Sigmoid colon (tissue), 7 donors: ENCODE results near the gene CDKN1C. TPM values are rescaled to one million over a fixed set of nuclear protein-coding genes. Genes with fewer than 3 reads are reported as not detected.

Experiments
- DNase-seq: peaks from one replicate; pipeline ENCODE4 v3.0.0-alpha.2; 2019
- H3K27ac ChIP-seq, 4 donors: fragments of 200-600 bp; sonication (generic); one replicate each; pipeline ENCODE4 v1.5.1; 2016 to 2019; ENCODE audit warnings: mild to moderate bottlenecking in 1 of 4
- H3K27me3 ChIP-seq, 3 donors: fragments of 200-600 bp; sonication (generic); one replicate each; pipeline ENCODE4 v1.5.1; 2019; ENCODE audit warnings: mild to moderate bottlenecking in 1 of 3
- H3K36me3 ChIP-seq, 4 donors: fragments of 200-600 bp; sonication (generic); one replicate each; pipeline ENCODE4 v1.5.1; 2016 to 2019
- H3K4me1 ChIP-seq, 4 donors: fragments of 200-600 bp; sonication (generic); one replicate each; pipeline ENCODE4 v1.5.1; 2017 to 2019
- H3K4me3 ChIP-seq, 4 donors: fragments of 200-600 bp; sonication (generic); one replicate each; pipeline ENCODE4 v1.5.1; 2017 to 2019; ENCODE audit warnings: mild to moderate bottlenecking in 2 of 4, moderate library complexity in 1 of 4
- H3K9me3 ChIP-seq, 4 donors: fragments of 200-600 bp in 3 of 4; sonication (generic) in 3 of 4; one replicate each; pipeline versions ENCODE4 v1.5.1 to v1.6.1; 2013 to 2019
- CTCF ChIP-seq, 4 experiments: fragments of 450-650 bp in 3 of 4; fragments of 200-600 bp in 1 of 4; IDR thresholded peaks; one replicate each; pipeline ENCODE4 v1.5.1; 2016 to 2019; ENCODE audit warnings: antibody characterized with exemption in 4 of 4, mild to moderate bottlenecking in 3 of 4, moderate library complexity in 2 of 4
- EP300 ChIP-seq, 4 donors: sonication (generic); formaldehyde crosslinking; IDR thresholded peaks; one replicate each; pipeline ENCODE4 v1.6.1; 2017; ENCODE audit warnings: antibody characterized with exemption in 4 of 4
- POLR2A ChIP-seq, 2 donors: fragments of 450-650 bp; IDR thresholded peaks; one replicate each; pipeline ENCODE4 v1.6.1; 2016; ENCODE audit warnings: antibody characterized with exemption in 2 of 2, mild to moderate bottlenecking in 2 of 2, moderate library complexity in 2 of 2
- POLR2AphosphoS5 ChIP-seq, 4 donors: sonication (generic); formaldehyde crosslinking; IDR thresholded peaks; one replicate each; pipeline ENCODE4 v1.6.1; 2017; ENCODE audit warnings: antibody characterized with exemption in 4 of 4
- WGBS, 2 donors: extraction: QIAGEN DNeasy Blood & Tissue Kit; methylation state at CpG; one replicate each; pipeline ENCODE4 v1.1.7; 2013; 5-methylcytosine and 5-hydroxymethylcytosine counted together
- intact Hi-C: fragments of 100-400 bp; cut with DNase I; formaldehyde crosslinking; loops from one replicate; pipeline ENCODE4 v1.15.1; 2023
- polyA plus RNA-seq, 3 donors: library from polyadenylated mRNA; stranded (reverse); fragments of 200-250 nt; gene quantifications; one replicate each; pipeline ENCODE4 v1.2.3, GENCODE V29; 2013
- total RNA-seq, 4 donors: library from RNA; depleted of rRNA; stranded (reverse); fragments of >200 nt; gene quantifications; one replicate each; pipeline ENCODE4 v1.1.0, GENCODE V29; 2016
- donor health status: healthy with polysubstance abuse.
- donor health status: Bipolar disorder and iron deficiency.
- donor health status: healthy.

Gene CDKN1C
- total and polyA plus RNA-seq, 7 donors, result 5.3 to 54.3 (median 37.2) TPM

GRCh38 chr11:2853997-2854560 lies 31.5 kb downstream of the CDKN1C start:
- TF ChIP-seq CTCF (IDR thresholded peaks at IDR 0.05) (no peak), POLR2A (IDR thresholded peaks at IDR 0.05) (no peak), EP300 (IDR thresholded peaks at IDR 0.05) (no peak), POLR2AphosphoS5 (IDR thresholded peaks at IDR 0.05) (no peak)
- Histone ChIP-seq H3K4me1 (no peaks in the 10 kb centered on the region), H3K9me3 (no peaks in the 10 kb centered on the region), H3K27me3 (no peaks in the 10 kb centered on the region), H3K27ac (no peak overlapping the region), H3K36me3 (no peaks in the 10 kb centered on the region), H3K4me3 (no peak overlapping the region)
- DNase-seq, result no peak
- intact Hi-C loops, result no loop called here
- WGBS, 2 donors, result 76 to 96% methylated on average over 7 of the region's 7 CpGs

- 94 to 96% methylated on average over 12 of the region's 12 CpGs for WGBS, 2 donors
- no peak for DNase-seq
- no peaks in the 10 kb centered on the region for H3K27me3 ChIP-seq
Observed at GRCh38 chr11:2853401-2853800, 32.2 kb downstream of the CDKN1C start.

GRCh38 chr11:2849994-2850770 lies 35.4 kb downstream of the CDKN1C start:
- no peaks in the 10 kb centered on the region for H3K4me1 ChIP-seq
- H3K27me3 ChIP-seq, result no peaks in the 10 kb centered on the region
- H3K4me3 ChIP-seq, result no peak overlapping the region
- intact Hi-C loops, result no loop called here
- no peaks in the 10 kb centered on the region for H3K36me3 ChIP-seq
- WGBS, 2 donors, result 82 to 83% methylated on average over 53 of the region's 53 CpGs
- H3K27ac ChIP-seq, result no peak overlapping the region
- no peak for TF ChIP-seq POLR2AphosphoS5 (IDR thresholded peaks at IDR 0.05)
- TF ChIP-seq EP300 (IDR thresholded peaks at IDR 0.05), result no peak
- no peak for TF ChIP-seq CTCF (IDR thresholded peaks at IDR 0.05)
- no peak for TF ChIP-seq POLR2A (IDR thresholded peaks at IDR 0.05)
- no peaks in the 10 kb centered on the region for H3K9me3 ChIP-seq
- DNase-seq, result no peak

More at GRCh38 chr11:2853401-2853800, 32.2 kb downstream of the CDKN1C start:
- Histone ChIP-seq H3K4me3 (no peak overlapping the region), H3K36me3 (no peaks in the 10 kb centered on the region), H3K9me3 (no peaks in the 10 kb centered on the region), H3K4me1 (no peaks in the 10 kb centered on the region), H3K27ac (no peak overlapping the region)
- intact Hi-C loops, result no loop called here
- no peak for TF ChIP-seq POLR2AphosphoS5 (IDR thresholded peaks at IDR 0.05)
- TF ChIP-seq POLR2A (IDR thresholded peaks at IDR 0.05), result no peak
- TF ChIP-seq CTCF (IDR thresholded peaks at IDR 0.05), result no peak
- no peak for TF ChIP-seq EP300 (IDR thresholded peaks at IDR 0.05)

- TF ChIP-seq CTCF (IDR thresholded peaks at IDR 0.05), result no peak
- no peak for TF ChIP-seq EP300 (IDR thresholded peaks at IDR 0.05)
- TF ChIP-seq POLR2AphosphoS5 (IDR thresholded peaks at IDR 0.05), result no peak
- no peak for TF ChIP-seq POLR2A (IDR thresholded peaks at IDR 0.05)
- intact Hi-C loops, result no loop called here
- DNase-seq, result no peak
- 89 to 94% methylated on average over 9 of the region's 9 CpGs for WGBS, 2 donors
- Histone ChIP-seq H3K9me3 (no peaks in the 10 kb centered on the region), H3K4me1 (no peaks in the 10 kb centered on the region), H3K4me3 (no peak overlapping the region), H3K27ac (no peak overlapping the region), H3K36me3 (no peaks in the 10 kb centered on the region), H3K27me3 (no peaks in the 10 kb centered on the region)
Observed at GRCh38 chr11:2848497-2848896, 37.1 kb downstream of the CDKN1C start.
